Stimulated activated CD8-positive, alpha-beta memory T cell treated with anti-CD3 and anti-CD28 coated beads, Interleukin-7, amount 100 ng/mL, for 1 hour (primary cell): ENCODE results near the gene CRYM.
"Not testable (repeated sequence)": the region's sequence is repeated elsewhere in the genome, so short reads cannot be mapped to it uniquely, and the experiment has no call there.

ENCODE experiments used
- DNase-seq, 2 donors: peaks; one replicate each; pipeline ENCODE4 v3.0.0-alpha.2; 2020; ENCODE audit warnings: low read depth in 2 of 2

The CRYM gene

DNA sequence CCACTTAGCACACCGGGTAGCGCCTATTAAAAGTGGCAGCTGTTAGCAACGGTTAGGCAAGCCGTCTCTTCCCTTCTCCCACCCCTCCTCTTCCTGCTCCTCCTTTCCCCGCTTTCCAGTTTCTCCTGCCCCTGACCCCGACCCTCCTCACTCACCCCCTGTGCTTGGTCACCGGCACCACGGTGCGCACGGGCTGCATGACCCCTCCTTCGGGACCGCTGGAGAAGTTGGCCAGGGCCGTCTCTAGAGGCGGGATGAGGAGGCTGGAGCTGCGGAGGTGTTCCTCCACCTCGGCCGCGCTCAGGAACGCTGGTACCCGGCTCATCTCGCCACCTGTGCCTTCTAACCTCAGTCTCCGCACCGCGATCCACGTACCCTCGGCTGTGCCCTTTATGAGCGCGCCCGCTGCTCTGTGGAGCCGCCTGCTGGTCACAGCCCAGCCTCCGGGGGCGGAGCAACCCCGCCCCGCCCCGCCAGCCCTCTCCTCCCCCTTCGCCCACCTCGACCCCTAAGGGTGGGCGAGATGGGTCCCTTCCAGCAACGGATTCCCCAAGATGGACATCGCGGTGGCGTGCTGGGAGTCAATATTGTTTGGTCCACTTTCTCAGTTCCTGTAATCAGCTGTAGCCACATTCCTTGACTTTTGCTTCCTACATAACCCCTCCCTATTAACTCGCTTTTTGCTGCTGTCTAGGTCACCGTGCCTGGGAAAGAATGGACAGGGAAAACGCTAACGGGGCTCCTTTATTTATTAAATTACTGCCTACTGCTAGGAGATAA, at the start of gene CRYM:
Gene CRYM, minus strand, starts transcription at position 364 of the 780 bp plus-strand sequence. Its CDS starts 39 bp downstream, at position 325.
- DNase-seq = no peak

DNA sequence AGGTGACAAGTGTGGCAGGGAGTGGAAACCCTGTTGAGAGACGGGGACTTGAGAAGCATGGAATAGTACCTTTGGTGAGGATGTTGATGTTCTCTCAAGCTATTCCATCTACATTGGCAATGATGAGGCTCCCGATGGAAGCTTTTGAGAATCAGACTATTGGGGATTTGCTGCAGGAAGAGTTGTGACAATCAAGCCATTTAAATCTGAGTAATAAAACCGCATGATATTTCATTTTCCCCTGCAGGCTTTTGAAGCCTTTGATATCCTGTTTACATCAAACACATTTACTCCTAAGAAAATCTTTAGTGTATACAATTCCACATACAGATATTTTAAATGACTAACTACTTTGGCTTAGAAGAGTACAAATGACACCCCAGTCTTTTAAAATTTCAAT, 49.0 kb upstream of the CRYM start:
- DNase-seq = no peak

DNA sequence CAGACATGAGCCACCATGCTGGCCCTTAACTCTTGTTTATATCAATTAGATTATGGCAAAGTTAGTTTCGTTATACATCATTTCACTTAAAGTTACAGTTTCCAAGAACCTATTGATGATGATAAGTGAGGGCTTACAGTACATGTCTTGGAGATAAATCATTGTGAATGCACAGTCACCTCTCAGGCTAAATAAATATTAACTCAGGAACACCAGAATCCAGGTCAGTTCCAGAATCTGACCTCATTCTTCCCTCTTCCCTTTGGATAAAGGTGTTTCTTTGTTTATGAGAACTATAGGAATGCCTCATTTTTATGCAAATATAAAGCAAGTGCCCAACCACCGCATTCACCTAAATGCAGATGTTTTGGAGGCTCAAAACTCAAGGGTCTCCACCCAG, 48.4 kb upstream of the CRYM start:
- no peak for DNase-seq

- DNase-seq = no peak
These were observed 46.2 kb upstream of the CRYM start for GRCh38 chr16:21324267-21324666.

DNA sequence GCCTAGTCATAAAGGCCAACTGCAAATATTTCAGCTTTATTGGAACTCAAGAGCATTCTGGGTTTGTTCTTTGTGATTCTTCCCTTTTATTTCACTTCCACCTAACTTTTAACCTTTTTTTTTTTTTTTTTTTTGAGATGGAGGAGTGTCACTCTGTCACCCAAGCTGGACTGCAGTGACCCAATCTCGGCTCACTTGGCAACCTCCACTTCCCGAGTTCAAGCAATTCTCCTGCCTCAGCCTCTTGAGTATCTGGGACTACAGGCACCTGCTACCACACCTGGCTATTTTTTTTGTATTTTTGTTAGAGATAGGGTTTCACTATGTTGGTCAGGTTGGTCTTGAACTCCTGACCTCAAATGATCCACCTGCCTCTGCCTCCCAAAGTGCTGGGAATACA, 44.2 kb upstream of the CRYM start:
- not testable (repeated sequence) for DNase-seq

GRCh38 chr16:21321736-21322135, 43.6 kb upstream of the CRYM start:
- no peak for DNase-seq

DNA sequence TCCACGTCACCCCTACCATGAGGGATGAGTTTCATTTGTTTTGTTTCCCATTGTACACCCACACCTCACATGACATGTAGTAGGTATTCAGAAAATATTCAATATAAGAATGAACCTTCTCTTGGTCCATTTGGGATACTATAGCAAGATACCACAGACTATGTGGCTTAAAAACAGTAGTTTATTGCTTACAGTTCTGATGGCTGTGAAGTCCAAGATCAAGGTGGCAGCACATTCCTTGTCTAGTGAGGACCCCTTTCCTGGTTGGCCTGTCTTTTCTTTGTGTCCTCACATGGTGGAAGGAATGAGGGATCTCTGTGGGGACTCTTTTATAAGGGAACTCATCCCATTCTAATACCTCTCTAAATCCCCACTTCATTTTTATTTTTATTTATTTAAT, 36.2 kb upstream of the CRYM start:
- no peak for DNase-seq

- DNase-seq = not testable (repeated sequence)
These were observed 34.8 kb upstream of the CRYM start for GRCh38 chr16:21312863-21313372.

GRCh38 chr16:21312046-21312445, 34.0 kb upstream of the CRYM start:
- DNase-seq = not testable (repeated sequence)

DNA sequence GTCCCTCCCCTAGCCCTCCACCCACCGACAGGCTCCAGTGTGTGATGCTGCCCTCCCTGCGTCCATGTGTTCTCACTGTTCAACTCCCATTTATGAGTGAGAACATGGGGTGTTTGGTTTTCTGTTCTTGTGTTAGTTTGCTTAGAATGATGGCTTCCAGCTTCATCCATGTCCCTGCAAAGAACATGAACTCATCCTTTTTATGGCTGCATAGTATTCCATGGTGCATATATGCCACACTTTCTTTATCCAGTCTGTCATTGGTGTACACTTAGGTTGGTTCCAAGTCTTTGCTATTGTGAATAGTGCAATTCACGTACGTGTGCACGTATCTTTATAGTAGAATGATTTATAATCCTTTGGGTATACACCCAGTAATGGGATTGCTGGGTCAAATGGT, 28.6 kb upstream of the CRYM start:
- not testable (repeated sequence) for DNase-seq

- DNase-seq = no peak
These were observed 24.9 kb upstream of the CRYM start for GRCh38 chr16:21302898-21303528.

- no peak for DNase-seq
These were observed 24.4 kb upstream of the CRYM start for GRCh38 chr16:21302454-21302853.

DNA sequence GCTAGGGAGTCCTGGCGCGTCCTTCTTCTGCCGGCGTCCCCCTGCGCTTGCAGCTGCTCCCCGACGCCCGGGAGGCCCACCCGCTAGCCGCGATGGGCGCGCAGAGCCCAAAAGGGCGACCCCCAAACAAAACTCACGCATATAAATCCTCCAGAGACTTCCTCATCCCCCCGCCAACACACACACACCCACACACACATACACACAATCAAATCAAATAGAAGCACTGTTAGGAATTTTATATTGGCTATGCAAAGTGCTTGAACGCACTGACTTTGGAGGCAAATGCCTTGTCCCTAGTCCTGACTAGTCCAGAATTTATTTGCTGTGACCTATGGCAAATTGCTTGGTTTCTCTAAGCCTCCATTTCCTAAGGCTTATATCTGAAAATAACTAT, 23.8 kb upstream of the CRYM start:
- DNase-seq = no peak

- no peak for DNase-seq
These were observed 23.2 kb upstream of the CRYM start for GRCh38 chr16:21301168-21301894.

DNA sequence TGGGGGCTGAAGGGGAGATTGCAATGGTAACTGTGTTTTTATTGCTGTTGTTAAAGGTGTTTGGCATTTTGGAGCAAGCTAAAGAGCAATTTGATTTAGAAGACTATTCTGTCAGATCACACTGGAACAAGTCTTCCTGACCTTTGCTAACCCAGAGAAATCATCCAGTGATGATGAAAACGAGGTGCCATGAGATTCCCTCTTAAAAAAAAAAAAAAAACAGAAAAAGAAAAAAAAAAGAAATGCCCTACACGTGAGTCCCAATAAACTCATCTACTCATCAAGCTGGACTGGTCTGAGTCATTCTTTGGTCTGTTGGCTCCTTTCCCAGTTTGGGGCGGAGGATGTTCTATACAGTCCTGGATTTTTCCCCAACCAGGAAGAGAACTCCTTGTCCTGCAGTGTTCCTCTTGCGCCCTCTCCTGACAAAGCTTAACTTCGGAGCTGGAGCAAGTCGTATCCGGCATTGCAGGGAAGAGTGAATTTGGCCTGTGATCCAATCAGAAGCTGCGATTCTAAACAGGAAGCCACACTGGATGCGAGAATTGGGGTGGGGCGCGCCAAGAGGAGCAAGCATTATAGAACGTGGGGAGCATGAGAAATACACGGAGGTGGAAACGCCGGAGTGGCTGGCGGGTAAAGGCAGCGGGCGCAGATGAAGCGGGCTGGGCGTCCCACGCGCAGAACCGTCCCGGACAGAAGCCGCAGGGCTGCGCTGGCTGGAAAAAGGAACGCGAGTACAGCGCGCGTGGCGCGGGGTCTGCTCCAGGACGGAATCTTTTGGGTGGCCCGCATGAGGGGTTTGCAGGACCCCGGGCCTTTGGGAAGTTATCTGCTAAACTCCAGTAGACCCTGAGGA, 22.4 kb upstream of the CRYM start:
- DNase-seq = no peak

- not testable (repeated sequence) for DNase-seq
These were observed 11.7 kb upstream of the CRYM start for GRCh38 chr16:21289789-21290188.

DNA sequence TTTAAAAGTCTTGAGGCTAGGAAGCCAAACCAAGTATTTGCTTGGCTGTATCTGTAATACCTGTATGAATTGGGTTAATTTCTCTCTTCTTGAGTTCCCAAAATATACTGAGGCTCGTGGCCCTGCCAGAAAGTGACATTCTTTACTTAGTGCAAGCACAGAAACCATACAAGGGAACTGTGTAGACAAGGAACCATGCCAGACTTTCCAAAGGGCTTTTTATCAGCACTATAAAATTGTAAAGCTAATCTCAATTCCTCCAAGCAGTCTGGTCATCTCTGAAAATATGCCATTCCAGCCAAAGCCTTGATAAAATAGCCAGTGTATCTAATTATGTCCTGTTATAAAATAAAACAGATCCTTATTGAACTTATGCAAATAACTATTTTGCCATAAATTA, 7.2 kb upstream of the CRYM start:
- DNase-seq = no peak

- DNase-seq = no peak
These were observed 6.3 kb upstream of the CRYM start for GRCh38 chr16:21284414-21284813.

- DNase-seq = no peak
These were observed 5.6 kb upstream of the CRYM start for GRCh38 chr16:21283521-21284289.

DNA sequence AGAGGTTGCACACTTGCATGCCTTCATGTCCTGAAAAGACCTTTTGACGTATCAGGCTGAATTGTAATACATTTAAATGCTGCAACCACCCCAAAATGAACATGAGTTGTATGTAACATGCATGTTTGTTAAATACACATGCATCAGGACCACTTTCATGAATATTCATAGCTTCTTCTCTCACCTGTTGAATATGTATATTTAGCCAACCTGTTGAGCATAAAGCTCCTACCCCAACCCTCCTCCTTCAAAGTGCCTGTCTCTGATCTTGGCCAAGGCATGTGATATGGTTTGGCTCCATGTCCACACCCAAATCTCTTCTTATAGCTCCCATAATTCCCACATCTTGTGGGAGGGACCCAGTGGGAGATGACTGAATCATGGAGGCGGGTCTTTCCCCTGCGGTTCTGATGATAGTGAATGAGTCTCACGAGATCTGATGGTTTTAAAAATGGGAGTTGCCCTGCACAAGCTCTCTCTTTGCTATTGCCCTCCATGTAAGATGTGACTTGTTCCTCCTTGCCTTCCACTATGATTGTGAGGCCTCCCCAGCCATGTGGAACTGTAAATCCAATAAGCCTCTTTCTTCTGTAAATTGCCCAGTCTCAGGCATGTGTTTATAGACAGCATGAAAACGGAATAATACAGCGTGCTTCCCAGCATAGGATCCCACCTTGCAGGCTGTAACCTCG, 3.8 kb upstream of the CRYM start:
- DNase-seq = no peak
